NK-92 (cell line): ENCODE data around the gene LAPTM5.

Experiments
- DNase-seq: peaks from one replicate; lab custom pipeline; 2025; ENCODE audit not compliant: unreplicated experiment; lab: John Stamatoyannopoulos, UW

The LAPTM5 gene

DNA sequence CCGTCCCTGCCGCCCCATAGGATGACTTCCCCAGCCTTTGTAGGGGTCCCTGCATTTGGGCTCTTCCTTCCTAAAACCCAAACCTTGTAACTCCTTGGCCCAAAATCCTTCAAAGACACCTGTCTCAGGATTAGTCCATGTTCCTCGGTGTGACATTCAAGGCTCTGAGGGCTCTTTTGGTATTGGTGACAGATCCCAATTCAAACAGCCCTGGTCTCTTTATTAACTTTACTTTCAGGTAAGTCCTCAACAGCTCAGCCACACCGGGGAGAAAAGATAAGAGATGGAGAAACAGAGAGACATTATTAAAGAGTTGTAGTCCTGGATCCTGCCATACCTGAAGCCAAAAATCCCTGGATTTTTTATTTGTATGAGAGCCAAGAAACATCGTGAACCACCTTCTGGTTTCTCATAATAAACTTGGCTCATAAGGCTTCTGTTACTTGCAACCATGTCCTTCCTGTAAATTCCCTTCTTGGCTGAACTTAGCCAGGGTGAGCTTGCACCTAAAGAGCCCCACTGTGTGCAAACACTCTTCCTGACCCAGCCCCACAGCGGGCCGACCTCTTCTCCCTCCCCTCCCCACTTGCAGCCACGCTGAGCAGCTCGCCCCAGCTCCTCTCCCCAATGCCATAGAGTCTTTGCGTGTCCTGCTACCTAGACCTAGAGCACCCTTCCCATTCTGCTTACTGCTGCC lies 26.3 kb downstream of the LAPTM5 start:
- DNase-seq = no peak

DNA sequence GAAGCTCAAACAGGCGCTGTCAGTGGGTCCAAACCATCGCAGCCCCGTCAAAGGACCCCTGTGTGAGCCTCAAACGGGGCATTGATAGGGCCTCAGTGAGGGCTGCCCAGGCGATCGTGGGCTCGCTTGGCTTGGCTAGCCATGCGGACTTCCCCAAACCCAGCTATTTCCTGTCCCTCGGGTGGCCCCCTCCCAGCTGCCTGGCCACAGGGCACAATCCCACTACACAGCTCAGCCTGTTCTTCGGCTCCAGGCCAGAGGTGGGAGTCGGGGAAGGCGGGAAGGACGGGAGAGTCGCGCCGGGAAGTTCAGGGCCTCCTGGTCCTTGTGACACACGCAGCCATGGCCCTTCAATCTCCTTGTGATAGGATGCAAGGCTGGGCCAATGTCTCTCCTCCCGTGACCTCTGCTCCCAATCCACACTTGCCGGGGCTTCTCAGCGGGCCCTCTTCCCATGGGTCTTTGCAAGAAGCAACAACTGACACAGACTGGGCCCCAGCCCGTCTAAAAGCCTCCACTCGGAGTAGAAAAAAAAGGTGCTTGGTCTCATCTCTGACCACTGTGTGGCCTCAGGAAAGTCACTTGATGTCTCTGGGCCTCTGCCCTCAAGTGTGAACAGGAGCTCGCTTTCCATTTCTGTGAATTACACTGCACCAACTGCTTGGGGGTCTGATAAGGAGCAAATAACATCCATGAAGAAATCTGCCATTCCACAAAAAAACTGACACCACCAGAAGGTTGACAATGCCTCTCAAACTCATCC lies 27.0 kb downstream of the LAPTM5 start:
- DNase-seq = no peak

DNA sequence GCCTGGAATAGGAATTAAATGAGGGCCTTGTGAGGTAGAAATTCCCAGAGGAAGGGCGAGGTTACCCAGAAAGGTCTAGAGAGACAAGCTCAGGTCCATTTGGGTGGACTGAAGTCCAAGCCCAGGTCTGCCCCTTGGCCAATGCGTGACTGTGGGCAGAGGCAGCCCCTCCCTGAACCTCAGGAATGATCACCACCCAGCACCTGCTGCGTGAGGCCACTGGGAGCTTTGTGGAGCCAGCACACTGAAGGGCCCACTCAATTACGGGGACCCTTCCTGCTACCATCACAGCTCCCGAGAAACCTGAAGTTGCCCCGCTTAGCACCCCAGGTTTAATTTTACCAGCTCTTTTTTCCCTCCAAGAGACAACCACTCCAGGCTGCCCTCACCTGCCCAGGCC lies 27.7 kb downstream of the LAPTM5 start:
- DNase-seq = no peak

DNA sequence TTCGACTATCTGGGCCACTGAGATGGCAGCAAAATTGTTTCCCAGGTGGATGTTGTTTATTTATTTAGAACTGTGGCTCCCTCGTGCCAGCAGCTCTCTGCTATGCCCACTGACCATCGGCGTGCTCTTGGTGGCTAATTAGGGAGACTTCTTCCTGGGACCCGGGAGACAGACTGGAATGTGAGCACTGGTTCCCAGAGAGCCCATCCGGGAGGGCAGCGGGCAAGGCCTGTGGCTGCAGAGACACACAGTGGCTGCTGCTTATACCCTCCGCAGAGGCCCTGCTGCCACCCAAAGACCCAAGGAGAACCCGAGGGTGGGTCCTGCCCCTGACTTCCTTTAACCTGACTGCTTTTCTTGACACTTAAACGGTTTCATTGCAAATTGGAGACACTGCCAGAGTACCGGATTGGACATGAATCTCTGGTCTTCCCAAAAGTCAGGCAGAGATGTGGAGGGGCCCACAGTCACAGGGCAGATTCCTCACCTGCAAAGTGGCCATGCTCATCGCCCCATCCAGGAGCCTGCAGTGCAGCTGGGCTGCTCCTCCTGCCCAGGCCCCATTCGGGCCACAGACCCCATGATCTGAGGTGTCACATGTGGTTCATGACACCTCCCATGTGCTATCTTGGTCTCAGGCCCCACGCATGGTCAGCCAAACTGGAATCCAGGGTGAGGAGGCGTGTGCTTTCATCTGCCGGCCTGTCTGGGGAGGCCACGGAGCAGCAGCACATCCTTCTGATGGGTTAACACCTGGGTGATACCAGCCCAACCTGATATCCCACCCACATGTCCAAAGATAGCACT lies 28.5 kb downstream of the LAPTM5 start:
- no peak for DNase-seq

DNA sequence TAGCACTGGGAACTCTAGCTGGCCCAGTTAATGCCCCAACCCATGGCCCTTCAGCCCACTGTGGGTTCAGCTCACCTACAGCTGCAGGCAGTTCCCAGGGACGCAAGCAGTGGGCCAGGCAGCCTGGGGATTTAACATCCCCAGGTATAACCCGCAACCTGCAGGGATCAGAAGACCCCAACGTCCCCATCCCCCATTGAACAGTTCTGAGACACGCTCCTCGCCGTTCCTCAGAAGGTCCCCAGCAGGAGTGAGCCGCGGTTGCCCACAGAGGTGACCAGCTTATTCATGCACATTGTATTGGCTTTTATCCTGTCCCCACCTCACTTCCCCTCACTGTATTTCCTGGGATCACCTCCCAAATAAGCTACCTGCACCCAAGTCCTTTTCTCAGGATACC lies 29.2 kb downstream of the LAPTM5 start:
- no peak for DNase-seq

DNA sequence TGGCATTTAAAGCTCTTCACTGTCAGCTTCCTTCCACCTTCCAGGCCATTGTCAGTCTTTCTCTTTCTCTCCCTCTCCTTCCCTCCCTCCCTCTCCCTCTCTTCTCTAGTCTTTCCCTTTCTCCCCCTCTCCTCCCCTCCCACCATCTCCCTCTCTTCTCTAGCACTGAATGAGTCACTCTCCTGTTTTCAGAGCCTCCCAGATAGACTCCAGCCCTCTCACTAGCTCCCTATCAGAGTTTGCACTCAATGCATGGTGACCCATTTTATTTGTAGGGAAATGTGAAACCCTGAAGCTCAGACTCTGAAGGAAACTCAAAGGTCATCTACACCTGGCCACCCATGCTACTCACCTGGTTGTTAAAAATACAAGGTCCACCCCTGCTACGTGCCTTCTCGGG lies 29.8 kb downstream of the LAPTM5 start:
- DNase-seq = no peak

DNA sequence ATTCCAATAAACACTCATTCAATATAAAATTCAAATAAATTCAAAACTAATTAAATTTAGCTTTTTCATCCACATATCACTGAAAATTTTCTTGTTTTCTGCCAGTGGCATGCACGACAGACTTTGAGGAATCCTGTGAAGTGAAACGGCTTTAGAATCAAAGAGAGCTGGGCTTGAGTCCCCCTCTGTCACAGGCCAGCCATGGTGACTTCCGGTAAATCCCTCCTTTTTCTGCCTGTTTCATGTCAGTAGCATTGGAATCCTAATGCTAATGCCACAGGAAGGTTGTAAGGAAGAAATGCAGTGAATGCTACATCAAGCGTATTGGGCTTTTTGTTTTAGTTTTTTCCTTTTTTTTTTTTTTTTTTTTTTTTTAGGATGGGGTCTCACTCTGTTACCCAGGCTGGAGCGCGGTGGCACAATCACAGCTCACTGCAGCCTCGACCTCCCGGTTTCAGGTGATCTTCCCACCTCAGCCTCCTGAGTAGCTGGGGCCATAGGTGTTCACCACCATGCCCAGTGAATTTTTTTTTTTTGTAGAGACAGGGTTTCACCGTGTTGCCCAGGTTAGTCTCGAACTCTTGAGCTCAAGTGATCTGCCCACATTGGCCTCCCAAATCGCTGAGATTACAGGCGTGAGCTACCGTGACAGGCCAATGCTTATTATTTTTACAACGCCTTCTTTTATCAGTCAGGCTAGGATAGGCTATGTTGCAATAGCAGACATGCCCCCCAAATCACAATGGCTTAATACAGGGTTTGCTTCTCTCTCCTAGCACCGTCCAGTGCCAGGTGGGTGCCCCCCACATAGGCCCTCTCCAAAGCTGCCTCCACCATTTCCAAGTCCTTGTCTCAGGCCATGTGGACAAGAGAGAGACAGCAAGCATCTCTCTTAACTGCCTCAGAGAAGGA lies 30.5 kb downstream of the LAPTM5 start:
- no peak for DNase-seq

DNA sequence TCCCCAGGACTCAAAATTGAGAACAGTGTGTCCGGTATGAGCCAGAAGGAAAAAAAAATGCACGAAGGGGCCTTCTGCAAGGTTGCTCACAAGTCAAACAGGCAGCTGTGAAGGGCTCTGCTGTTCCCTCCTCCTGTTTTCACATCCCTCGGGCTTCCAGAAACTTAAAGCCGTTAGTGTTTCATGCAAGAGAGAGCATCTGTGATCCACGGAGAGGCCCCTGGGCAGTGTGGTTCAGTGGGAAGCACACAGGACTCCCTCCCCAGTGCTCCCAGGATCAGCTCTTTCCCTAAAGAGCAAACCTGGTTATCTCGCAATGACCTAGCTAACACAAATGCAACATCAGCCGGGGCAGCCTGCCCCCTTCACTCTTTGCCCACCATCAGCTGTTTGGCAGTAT lies 31.3 kb downstream of the LAPTM5 start:
- no peak for DNase-seq

DNA sequence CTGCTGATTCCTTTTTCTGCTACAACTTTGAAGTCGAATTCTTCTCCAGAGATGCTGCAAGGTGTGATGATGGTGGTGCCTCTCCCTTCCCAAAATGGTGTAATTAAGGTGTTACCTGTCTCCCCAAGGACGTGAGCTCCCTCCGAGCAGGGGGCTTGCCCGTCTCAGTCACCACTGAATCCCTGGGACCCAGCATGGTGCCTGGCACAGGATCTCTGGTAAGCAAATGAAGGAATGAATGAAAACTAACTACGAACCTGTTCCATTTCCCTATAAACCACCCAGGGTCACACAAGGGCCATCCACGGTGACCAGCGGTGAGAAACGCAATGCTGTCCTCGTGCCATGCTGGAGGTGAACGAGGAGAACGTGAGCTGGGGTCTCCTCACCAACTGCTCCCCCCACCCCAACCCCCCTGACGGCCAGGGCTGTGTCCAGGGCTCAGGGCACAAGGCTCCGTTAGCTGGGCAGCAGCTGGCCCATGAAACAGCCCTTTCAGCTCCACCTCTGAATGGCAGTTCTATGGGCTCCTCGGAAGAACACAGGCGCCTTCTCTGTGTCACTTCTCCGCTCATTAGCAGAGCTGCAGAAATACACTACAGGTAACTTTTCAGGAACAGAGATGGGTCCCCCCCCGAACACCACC lies 32.0 kb downstream of the LAPTM5 start:
- DNase-seq = no peak

DNA sequence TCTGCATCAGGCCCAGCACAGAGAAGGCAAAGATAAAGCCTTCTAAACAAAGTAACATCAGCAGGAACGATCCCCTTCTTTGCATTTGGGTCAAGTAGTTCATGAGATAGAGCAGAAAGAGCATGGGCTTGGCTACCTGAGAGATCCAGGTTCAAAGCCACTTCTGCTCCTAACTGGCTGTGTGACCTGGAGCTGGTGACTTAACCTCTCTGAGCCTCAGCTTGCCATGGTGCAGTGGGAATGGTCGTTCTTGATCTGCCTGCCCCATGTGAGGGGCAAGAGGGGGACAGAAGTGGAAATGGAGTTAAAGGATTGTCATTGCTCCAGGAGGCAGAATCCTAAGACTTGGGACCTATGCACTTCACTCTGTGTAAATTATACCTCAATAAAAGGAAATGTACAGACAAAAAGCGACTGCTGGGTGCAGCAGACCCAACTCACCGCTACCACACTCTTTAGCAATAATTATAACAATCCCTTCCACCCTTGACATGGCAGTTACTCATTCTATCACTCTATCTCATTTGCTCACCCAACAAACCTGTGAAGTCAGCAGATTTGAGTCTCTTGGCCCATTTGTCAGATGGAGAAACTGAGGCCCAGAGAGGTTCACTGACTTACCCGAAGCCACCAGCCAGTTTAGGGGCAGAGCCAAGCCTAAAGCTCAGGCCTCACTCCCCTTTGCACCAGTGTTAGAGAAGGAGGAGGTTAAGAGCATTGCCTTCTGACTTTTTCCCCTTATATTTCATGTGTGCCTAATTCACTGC lies 32.7 kb downstream of the LAPTM5 start:
- no peak for DNase-seq

DNA sequence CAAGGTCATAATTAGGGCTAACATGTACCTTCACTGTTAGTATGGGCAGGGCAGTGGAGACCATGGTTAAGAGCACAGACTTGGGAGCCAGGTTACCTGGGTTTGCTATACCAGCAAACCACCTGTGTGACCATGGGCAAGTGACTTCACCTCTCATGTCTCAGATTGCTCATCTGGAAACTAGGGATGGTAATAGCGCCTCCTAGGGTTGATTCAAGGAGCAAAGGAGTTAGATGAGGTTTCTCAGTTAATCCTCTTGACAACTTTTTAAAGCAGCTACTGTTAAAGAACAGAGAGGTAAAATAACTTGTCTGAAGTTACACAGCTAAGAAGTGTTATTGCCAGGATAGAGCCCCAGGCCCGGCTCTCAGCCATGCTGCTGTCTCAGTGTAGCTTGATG lies 33.4 kb downstream of the LAPTM5 start:
- no peak for DNase-seq

DNA sequence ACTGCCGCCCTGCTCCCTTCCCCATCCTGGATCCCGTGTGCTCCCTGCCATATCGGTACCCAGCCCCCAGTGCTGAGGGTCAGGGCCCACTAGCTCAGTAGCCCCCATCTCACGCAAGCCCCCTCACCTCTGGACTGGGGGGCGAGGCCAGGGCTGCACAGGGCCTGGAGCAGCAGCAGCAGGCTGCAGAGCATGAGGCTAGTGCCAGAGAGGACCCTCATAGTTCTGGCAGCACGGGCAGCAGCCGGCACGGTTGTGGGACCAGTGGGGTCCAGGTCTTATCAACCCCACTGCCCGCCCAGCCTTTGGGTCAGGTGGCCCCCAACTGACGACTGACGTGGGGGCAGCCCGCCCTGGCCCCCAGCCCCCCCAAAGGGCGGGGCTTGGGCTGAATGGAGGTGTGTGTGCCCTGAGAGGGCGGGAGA lies 34.2 kb downstream of the LAPTM5 start, which contains the start of gene MATN1:
MATN1 (minus strand) TSS at position 255 of the 425 bp plus-strand sequence; CDS start at position 221, 34 bp downstream.
- DNase-seq = no peak

DNA sequence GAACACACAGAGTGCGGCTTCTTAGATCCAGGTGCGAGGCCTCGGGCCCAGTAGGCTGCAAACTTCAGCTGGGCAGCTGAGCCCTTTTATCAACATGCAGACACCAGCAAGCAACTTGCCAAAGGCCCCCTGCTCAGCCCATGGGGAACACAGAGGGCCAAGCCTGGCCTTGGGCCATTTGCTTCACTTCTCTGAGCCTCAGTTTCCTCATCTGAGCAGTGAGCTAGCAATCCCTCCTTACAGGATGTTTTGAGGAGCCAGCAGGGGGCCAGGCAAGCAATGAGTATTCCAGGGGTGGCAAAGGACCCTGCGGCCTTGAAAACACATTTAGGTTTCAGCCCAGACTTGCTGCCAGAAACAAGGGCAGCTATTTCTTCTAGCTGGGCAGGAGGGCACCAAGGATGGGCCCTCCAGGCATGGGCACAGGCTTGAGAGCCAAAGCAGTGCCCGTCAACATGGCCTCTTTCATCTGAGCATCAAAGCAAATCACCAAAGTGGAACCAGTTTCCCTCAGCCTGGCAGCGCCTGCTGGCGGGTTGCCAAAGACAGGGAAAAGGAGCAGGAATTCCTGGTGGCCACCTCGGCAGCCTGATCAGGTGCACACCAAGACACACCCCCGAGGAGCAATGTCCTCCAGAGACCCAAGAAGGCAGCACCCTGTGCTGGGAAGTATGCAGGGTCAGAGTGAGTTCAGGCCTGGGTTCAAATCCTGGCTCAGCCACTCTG lies 35.6 kb downstream of the LAPTM5 start:
- no peak for DNase-seq

DNA sequence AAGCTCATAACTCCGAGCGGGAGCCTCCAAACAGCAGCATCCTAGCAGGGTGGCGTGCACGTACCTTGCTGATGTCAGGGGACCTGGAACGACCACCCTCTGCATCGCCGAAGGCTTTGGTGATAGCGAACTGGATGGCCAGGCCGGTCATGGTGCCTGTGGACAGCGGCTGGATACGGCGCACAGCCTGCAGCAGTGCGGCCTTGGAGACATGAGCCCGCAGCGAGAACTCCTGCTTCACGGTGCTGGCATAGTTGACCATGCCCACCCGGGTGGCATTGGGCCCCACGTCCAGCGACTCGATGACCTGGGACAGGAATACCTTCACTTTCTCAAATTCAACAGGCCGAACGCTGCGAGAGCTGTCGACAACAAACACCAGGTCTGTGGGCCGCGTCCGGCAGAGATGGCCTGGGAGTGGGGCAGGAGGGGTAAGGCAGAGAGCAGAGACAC lies 36.2 kb downstream of the LAPTM5 start:
- DNase-seq = no peak

DNA sequence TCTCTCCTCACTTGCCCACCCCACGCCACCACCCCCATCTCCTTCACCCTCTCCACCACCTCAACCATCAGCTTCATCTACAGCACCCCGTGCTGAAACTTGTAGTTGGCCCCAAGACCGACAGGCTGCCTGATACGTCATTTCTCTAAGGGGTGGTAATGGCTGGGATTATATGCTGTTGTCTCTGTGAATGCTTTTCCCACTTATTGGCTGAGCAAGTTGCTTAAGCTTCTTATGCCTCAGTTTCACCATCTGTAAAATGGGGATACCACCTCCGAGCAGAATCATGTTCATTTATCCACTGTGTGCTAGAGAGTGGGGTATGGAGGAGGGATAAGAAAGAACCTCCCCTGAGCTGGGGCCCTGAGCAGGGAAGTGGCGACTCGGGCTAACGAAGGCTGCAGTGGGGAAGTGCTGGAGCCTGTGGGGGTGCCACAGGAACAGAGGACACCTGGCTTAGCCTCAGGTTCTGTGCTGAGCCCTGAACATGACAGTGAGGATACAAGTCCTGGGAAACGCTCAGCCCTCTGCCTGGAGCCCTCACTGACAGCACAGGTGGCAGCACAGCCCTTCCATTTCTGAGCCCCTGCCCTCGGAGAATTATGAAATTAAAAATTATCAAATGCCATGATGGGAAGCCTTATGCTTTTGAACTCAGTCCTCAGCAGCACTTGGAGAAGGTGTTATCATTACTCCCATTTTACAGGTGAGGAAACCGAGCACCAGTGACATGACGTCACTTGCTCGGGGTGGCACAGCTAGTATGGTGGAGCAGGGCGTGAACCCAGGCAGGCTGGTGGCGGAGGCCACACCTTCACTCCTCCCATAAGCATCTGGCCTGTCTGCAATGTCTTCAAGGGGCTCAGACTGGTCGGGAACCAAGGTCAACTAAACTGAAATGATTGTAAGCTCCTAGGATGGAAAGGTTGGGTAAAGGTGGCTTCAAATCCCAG lies 37.0 kb downstream of the LAPTM5 start:
- no peak for DNase-seq

DNA sequence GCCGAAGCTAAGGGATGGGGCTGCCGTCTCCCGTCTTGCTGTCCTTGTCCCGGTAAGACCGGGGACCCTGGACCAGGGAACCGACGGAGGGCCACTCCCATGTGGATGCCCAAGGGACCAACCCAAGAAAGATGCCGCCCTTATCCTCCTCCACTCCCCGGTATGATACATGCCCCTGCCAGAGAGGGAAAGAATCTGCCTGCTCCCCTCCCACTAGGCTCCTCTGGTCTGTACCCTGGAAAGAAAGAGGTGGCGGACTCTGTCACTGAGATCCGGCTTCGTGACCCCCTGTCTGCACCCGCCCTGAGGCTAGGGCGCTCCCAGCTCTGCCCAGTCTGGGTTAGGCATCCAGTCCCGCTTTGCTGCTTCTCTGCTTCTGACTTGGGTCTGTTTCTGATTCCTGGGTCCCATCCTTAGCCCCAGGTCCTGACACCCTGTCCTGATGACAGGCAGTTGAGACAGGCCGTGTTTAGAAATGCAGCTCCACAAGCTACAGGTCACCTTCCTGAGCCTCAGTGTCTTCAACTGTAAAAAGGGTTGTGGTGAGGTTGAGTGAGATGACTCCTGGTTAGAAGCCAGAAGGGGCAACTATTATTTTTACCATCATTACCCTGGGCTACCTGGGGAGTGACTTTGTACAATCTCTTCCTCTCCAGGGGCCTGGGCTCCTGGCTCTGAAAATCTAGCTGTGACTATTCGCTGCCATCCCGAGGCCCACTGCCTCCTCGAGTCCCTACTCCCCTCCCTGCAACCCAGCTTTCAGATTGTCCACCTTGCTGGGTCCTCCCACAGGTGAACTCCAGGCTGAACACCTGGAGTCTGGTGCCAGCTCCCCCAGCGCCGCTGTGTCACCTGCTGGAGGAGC lies 37.9 kb downstream of the LAPTM5 start:
- DNase-seq = no peak
